ENCODE results near the gene SIRPD.

The SIRPD gene

GRCh38 chr20:1491860-1492642 lies 65.5 kb downstream of the SIRPD start:
- no peak for FAIRE-seq

- FAIRE-seq = no peak
Observed at GRCh38 chr20:1491281-1491840, 66.1 kb downstream of the SIRPD start, which contains the start of gene SIRPB2. Gene SIRPB2, minus strand, starts transcription at chr20:1491420. Its CDS starts 61 bp downstream, at chr20:1491359.

GRCh38 chr20:1490643-1491195 lies 66.8 kb downstream of the SIRPD start:
- FAIRE-seq = no peak

- FAIRE-seq = no peak
Observed at GRCh38 chr20:1489764-1490436, 67.6 kb downstream of the SIRPD start.

GRCh38 chr20:1489325-1489724 lies 68.2 kb downstream of the SIRPD start:
- no peak for FAIRE-seq

- no peak for FAIRE-seq
Observed at GRCh38 chr20:1486566-1486965, 70.9 kb downstream of the SIRPD start.

- no peak for FAIRE-seq
Observed at GRCh38 chr20:1484438-1485116, 72.9 kb downstream of the SIRPD start.

Data from A204.1 (cell line).